ENCODE measurements around the gene SLAIN2. TPM values are rescaled to one million over a fixed set of nuclear protein-coding genes. Genes with fewer than 3 reads are reported as not detected.

SLAIN2 gene
- total RNA-seq, 1 donor: 83.7 TPM

- Histone ChIP-seq H3K27me3 (ENCODE audit: insufficient read depth, low read length) (no peaks in the 10 kb centered on the region), H3K9me3 (ENCODE audit: low read depth, low read length) (no peaks in the 10 kb centered on the region), H3K4me3 (ENCODE audit: low read length) (no peak overlapping the region), H3K4me1 (ENCODE audit: insufficient read depth, low read length) (peaks cover 39% of the 10 kb centered on the region)
Observed at GRCh38 chr4:48343551-48343950, 2.2 kb downstream of the SLAIN2 start.

- no peak overlapping the region for H3K4me3 ChIP-seq (ENCODE audit: low read length)
- H3K4me1 ChIP-seq (ENCODE audit: insufficient read depth, low read length): peaks cover 37% of the 10 kb centered on the region
- no peaks in the 10 kb centered on the region for H3K9me3 ChIP-seq (ENCODE audit: low read depth, low read length)
- no peaks in the 10 kb centered on the region for H3K27me3 ChIP-seq (ENCODE audit: insufficient read depth, low read length)
Observed at GRCh38 chr4:48345542-48345941, 4.2 kb downstream of the SLAIN2 start.

- Histone ChIP-seq H3K27me3 (ENCODE audit: insufficient read depth, low read length) (no peaks in the 10 kb centered on the region), H3K9me3 (ENCODE audit: low read depth, low read length) (no peaks in the 10 kb centered on the region), H3K4me1 (ENCODE audit: insufficient read depth, low read length) (peaks cover 37% of the 10 kb centered on the region), H3K4me3 (ENCODE audit: low read length) (no peak overlapping the region)
Observed at GRCh38 chr4:48346594-48346993, 5.3 kb downstream of the SLAIN2 start.

GRCh38 chr4:48347282-48347921 lies 6.1 kb downstream of the SLAIN2 start:
- Histone ChIP-seq H3K4me3 (ENCODE audit: low read length) (no peak overlapping the region), H3K9me3 (ENCODE audit: low read depth, low read length) (no peaks in the 10 kb centered on the region), H3K4me1 (ENCODE audit: insufficient read depth, low read length) (peaks cover 33% of the 10 kb centered on the region)

GRCh38 chr4:48350871-48351270 lies 9.5 kb downstream of the SLAIN2 start:
- Histone ChIP-seq H3K4me1 (ENCODE audit: insufficient read depth, low read length) (peaks cover 12% of the 10 kb centered on the region), H3K4me3 (ENCODE audit: low read length) (no peak overlapping the region), H3K9me3 (ENCODE audit: low read depth, low read length) (no peaks in the 10 kb centered on the region), H3K27me3 (ENCODE audit: insufficient read depth, low read length) (no peaks in the 10 kb centered on the region)

More at GRCh38 chr4:48347282-48347921, 6.1 kb downstream of the SLAIN2 start:
- H3K27me3 ChIP-seq (ENCODE audit: insufficient read depth, low read length): no peaks in the 10 kb centered on the region

GRCh38 chr4:48352793-48353192 lies 11.5 kb downstream of the SLAIN2 start:
- H3K4me1 ChIP-seq (ENCODE audit: insufficient read depth, low read length): peaks cover 5% of the 10 kb centered on the region
- H3K27me3 ChIP-seq (ENCODE audit: insufficient read depth, low read length): no peaks in the 10 kb centered on the region
- no peak overlapping the region for H3K4me3 ChIP-seq (ENCODE audit: low read length)
- H3K9me3 ChIP-seq (ENCODE audit: low read depth, low read length): no peaks in the 10 kb centered on the region

GRCh38 chr4:48356355-48356754 lies 15.0 kb downstream of the SLAIN2 start:
- Histone ChIP-seq H3K4me3 (ENCODE audit: low read length) (no peak overlapping the region), H3K27me3 (ENCODE audit: insufficient read depth, low read length) (no peaks in the 10 kb centered on the region), H3K9me3 (ENCODE audit: low read depth, low read length) (no peaks in the 10 kb centered on the region), H3K4me1 (ENCODE audit: insufficient read depth, low read length) (peaks cover 3% of the 10 kb centered on the region)

- Histone ChIP-seq H3K9me3 (ENCODE audit: low read depth, low read length) (no peaks in the 10 kb centered on the region), H3K4me1 (ENCODE audit: insufficient read depth, low read length) (peaks cover 5% of the 10 kb centered on the region), H3K27me3 (ENCODE audit: insufficient read depth, low read length) (no peaks in the 10 kb centered on the region), H3K4me3 (ENCODE audit: low read length) (no peak overlapping the region)
Observed at GRCh38 chr4:48360285-48361011, 19.1 kb downstream of the SLAIN2 start.

GRCh38 chr4:48361012-48361400 lies 19.7 kb downstream of the SLAIN2 start:
- peaks cover 5% of the 10 kb centered on the region for H3K4me1 ChIP-seq (ENCODE audit: insufficient read depth, low read length)
- no peaks in the 10 kb centered on the region for H3K9me3 ChIP-seq (ENCODE audit: low read depth, low read length)
- no peak overlapping the region for H3K4me3 ChIP-seq (ENCODE audit: low read length)
- no peaks in the 10 kb centered on the region for H3K27me3 ChIP-seq (ENCODE audit: insufficient read depth, low read length)

GRCh38 chr4:48366611-48367010 lies 25.3 kb downstream of the SLAIN2 start:
- no peaks in the 10 kb centered on the region for H3K9me3 ChIP-seq (ENCODE audit: low read depth, low read length)
- no peak overlapping the region for H3K4me3 ChIP-seq (ENCODE audit: low read length)
- H3K27me3 ChIP-seq (ENCODE audit: insufficient read depth, low read length): no peaks in the 10 kb centered on the region
- H3K4me1 ChIP-seq (ENCODE audit: insufficient read depth, low read length): no peaks in the 10 kb centered on the region

GRCh38 chr4:48367016-48367415 lies 25.7 kb downstream of the SLAIN2 start:
- Histone ChIP-seq H3K4me3 (ENCODE audit: low read length) (no peak overlapping the region), H3K27me3 (ENCODE audit: insufficient read depth, low read length) (no peaks in the 10 kb centered on the region), H3K4me1 (ENCODE audit: insufficient read depth, low read length) (no peaks in the 10 kb centered on the region), H3K9me3 (ENCODE audit: low read depth, low read length) (no peaks in the 10 kb centered on the region)

GRCh38 chr4:48368389-48368788 lies 27.1 kb downstream of the SLAIN2 start:
- Histone ChIP-seq H3K4me3 (ENCODE audit: low read length) (no peak overlapping the region), H3K4me1 (ENCODE audit: insufficient read depth, low read length) (no peaks in the 10 kb centered on the region), H3K9me3 (ENCODE audit: low read depth, low read length) (no peaks in the 10 kb centered on the region), H3K27me3 (ENCODE audit: insufficient read depth, low read length) (no peaks in the 10 kb centered on the region)

- no peaks in the 10 kb centered on the region for H3K9me3 ChIP-seq (ENCODE audit: low read depth, low read length)
- no peaks in the 10 kb centered on the region for H3K4me1 ChIP-seq (ENCODE audit: insufficient read depth, low read length)
- H3K4me3 ChIP-seq (ENCODE audit: low read length): no peak overlapping the region
- no peaks in the 10 kb centered on the region for H3K27me3 ChIP-seq (ENCODE audit: insufficient read depth, low read length)
Observed at GRCh38 chr4:48369248-48369647, 27.9 kb downstream of the SLAIN2 start.

GRCh38 chr4:48369771-48370170 lies 28.4 kb downstream of the SLAIN2 start:
- Histone ChIP-seq H3K4me3 (ENCODE audit: low read length) (no peak overlapping the region), H3K4me1 (ENCODE audit: insufficient read depth, low read length) (no peaks in the 10 kb centered on the region), H3K27me3 (ENCODE audit: insufficient read depth, low read length) (no peaks in the 10 kb centered on the region), H3K9me3 (ENCODE audit: low read depth, low read length) (no peaks in the 10 kb centered on the region)

- no peaks in the 10 kb centered on the region for H3K4me1 ChIP-seq (ENCODE audit: insufficient read depth, low read length)
- H3K27me3 ChIP-seq (ENCODE audit: insufficient read depth, low read length): no peaks in the 10 kb centered on the region
- no peak overlapping the region for H3K4me3 ChIP-seq (ENCODE audit: low read length)
- no peaks in the 10 kb centered on the region for H3K9me3 ChIP-seq (ENCODE audit: low read depth, low read length)
Observed at GRCh38 chr4:48370260-48371134, 29.2 kb downstream of the SLAIN2 start.
